GM08714 (cell line): ENCODE results near the gene NT5DC4.

Experiments
- H3K4me3 ChIP-seq: fragments of 200-500 bp; sonication (Bioruptor generic); 2 replicates; pipeline ENCODE4 v1.5.1; 2014; ENCODE audit warnings: mild to moderate bottlenecking, low read length, inconsistent platforms
- ZNF274 ChIP-seq: IDR thresholded peaks from 2 replicates; pipeline ENCODE4 v1.6.1; 2012; ENCODE audit warnings: mild to moderate bottlenecking, low read depth, low read length

The NT5DC4 gene

DNA sequence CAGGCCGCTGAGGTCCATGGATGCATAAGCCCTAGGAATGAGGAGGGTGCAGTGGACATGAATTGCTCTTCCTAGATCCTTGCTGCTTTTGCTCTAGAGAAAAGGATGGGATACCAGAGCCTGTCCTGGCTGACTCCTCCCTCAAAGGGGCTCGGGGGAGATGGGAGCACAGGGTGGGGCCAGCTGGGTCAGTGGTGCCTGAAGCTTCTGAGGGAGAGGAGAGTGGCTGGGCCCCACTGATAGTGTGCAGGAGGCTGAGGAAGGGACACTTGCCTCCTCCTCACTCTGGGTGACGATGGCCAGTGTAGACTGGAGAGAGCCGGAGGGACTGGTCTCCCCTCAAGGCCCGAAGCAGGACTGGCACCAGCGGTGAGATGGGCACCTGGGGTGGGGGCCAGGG lies at the start of gene NT5DC4:
Gene NT5DC4 (plus strand): TSS at position 236 of the 400 bp plus-strand sequence. CDS start 60 bp downstream, at position 296.
- H3K4me3 ChIP-seq = no peak within 1 kb of the TSS
- TF ChIP-seq ZNF274 = no peak

DNA sequence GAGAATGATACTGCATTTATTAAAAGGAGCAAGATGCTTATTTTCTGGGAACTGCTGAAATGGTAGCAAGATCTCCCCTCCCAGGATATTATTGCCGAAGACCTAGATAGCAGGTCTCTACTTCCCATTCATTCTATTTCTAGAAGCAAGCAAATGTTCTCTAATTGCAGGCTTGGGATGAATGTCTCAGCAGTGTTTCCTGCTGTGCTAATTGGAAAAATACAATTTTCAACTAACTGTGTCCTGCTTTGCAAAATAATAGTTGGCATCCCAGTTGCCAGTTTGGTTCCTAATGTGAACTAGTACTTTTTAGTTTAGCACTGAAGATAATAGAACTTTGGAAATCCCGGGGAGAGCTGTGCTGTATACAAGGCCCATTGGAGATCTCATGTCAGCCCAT lies 49.0 kb upstream of the NT5DC4 start:
- no peak overlapping the region for H3K4me3 ChIP-seq
- no peak for TF ChIP-seq ZNF274

GRCh38 chr2:112673008-112673407 lies 47.8 kb upstream of the NT5DC4 start:
- no peak for TF ChIP-seq ZNF274
- no peak overlapping the region for H3K4me3 ChIP-seq

- H3K4me3 ChIP-seq = no peak overlapping the region
Measured at GRCh38 chr2:112674229-112674628, 46.6 kb upstream of the NT5DC4 start.

GRCh38 chr2:112679484-112679883 lies 41.3 kb upstream of the NT5DC4 start:
- no peak for TF ChIP-seq ZNF274
- no peak overlapping the region for H3K4me3 ChIP-seq

More at GRCh38 chr2:112674229-112674628, 46.6 kb upstream of the NT5DC4 start:
- no peak for TF ChIP-seq ZNF274

DNA sequence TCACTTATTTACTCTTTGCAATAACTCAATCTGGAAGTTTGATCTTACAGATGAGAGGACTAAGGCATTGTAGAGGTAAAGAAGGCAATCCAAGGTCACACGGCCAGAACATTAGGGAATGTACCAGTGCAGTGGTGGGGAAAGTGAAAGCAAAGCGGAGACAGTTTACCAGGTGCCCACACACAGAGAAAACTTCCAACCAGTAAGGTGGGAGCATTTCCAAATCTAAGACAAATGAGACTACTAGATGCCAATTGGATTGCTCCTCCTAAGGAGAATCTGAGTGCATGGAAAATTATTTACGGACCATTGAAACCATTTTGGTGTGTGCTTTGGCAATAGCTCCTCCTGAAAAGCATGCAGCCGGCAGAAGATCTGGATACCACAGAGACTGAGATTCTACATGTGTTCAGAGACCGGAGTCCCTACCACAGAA lies 40.1 kb upstream of the NT5DC4 start:
- H3K4me3 ChIP-seq = no peak overlapping the region
- no peak for TF ChIP-seq ZNF274

DNA sequence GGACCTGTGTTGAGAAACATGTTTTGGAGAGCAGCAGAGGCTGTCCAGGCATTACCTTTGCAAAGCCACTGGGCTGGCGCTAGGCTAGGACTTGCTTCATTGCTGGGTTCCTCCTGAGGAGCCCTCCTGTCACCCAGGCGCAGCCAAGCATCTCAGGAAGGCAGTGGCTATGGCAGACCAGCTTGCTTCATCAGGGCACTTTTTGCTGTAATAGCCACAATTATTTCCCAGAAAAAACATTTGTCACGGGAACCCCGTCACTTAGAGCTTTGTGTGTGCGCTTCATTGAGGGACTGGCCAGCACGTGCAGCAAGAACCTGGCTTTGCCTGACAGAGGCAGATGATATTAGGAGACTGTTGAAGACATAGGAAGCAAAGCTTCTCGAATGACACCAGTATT lies 38.7 kb upstream of the NT5DC4 start:
- TF ChIP-seq ZNF274 = no peak
- no peak overlapping the region for H3K4me3 ChIP-seq

- H3K4me3 ChIP-seq = no peak overlapping the region
- no peak for TF ChIP-seq ZNF274
Measured at GRCh38 chr2:112683550-112684414, 37.0 kb upstream of the NT5DC4 start.

DNA sequence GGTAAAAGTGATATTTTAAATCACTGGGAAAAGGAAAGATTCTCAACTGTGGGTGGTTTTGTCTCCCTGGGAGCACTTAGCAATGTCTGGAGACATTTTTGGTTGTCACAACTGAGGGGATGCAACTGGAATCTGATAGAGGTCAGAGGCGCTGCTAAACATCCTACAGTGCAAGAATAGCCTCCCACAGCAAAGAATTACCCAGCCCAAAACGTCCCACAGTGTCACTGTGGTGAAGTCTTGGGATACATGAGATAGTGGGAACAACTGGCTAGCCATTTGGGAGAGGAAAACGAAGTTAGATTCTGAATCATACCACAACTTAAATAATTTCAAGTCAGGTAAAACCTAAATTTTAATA lies 36.4 kb upstream of the NT5DC4 start:
- H3K4me3 ChIP-seq = no peak overlapping the region
- TF ChIP-seq ZNF274 = no peak

- TF ChIP-seq ZNF274 = no peak
Measured at GRCh38 chr2:112685271-112685884, 35.4 kb upstream of the NT5DC4 start.

GRCh38 chr2:112686348-112687217 lies 34.2 kb upstream of the NT5DC4 start:
- no peak for TF ChIP-seq ZNF274

More at GRCh38 chr2:112685271-112685884, 35.4 kb upstream of the NT5DC4 start:
- H3K4me3 ChIP-seq = no peak overlapping the region

DNA sequence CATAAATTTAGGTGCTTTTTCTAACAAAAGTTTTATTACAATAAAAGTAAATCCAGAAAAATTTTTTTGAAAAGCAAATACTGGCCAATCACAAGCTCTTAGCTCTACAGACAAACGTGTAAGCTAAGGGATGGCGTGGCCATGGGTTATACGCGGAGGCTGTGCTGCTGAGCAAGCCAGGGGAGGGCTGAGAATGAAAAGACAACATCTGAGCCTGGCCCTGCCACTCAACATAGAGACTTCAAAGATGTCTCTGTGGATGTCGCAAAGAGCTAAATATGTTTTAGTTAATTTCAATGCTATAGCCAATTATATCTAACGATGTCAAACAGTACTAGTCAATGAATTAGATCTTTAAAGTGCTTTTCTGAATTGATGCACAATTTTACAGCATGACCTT lies 33.3 kb upstream of the NT5DC4 start:
- no peak overlapping the region for H3K4me3 ChIP-seq
- no peak for TF ChIP-seq ZNF274

More at GRCh38 chr2:112686348-112687217, 34.2 kb upstream of the NT5DC4 start:
- H3K4me3 ChIP-seq = no peak overlapping the region

DNA sequence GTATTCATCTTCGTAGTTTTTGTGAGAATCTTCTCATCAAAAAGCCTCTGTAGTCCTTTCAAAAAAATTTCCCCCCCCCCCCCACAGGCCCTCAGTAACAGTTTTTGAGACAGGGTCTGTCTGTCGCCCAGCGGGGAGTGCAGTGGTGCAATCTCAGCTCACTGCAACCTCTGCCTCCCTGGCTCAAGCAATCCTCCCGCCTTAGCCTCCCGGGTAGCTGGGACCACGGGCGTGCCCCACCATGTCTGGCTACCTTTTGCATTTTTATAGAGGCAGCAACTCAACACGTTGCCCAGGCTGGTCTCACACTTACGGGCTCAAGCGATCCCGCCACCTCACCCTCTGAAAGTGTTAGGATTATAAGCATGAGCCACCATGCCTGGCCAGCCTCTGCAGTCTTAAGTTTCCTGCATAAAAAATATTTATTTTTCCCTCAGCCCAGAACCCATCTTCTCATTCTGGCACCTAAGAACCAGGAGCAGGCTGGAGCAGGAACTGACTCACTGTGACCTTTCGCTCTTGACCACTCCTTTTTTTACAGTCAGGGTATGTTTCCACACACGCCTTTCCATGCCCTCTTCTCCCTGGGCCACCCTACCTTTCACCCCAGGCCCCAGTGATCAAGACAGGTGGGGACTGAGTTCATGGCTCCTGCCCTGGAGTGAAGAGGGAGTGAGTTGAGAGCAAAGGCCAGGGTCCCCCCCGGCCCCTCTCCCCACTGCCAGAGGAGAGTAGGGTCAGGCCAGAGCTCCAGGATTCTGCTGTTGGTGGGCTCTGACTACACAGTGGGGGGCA lies 32.5 kb upstream of the NT5DC4 start:
- no peak overlapping the region for H3K4me3 ChIP-seq
- no peak for TF ChIP-seq ZNF274
